ENCODE measurements around the gene NLK. TPM values are rescaled to one million over a fixed set of nuclear protein-coding genes. Genes with fewer than 3 reads are reported as not detected.

Gene NLK
- total RNA-seq, 1 experiment from 2014 or later = 40.3 TPM

DNA sequence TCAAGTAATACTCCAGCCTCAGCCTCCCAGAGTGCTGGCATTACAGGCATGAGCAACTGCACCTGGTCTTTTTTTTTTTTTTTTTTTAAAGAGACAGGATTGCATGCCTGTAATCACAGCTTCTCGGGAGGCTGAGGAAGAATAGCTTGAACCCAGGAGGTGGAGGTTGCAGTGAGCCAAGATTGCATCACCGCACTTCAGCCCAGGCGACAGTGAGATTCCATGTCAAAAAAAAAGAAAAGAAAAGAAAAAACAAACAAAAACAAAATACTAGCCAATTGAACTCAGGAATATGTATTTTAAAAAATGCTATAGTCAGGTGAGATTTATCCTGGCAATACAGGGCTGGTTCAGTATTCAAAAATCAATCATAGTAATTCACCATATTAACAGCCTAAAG lies 158.8 kb downstream of the NLK start:
- Mint-ChIP-seq H3K36me3 (no peaks in the 10 kb centered on the region; the same call in 1 of the 2 replicates), H3K9me3 (no peaks in the 10 kb centered on the region), H3K27ac (no peak overlapping the region), H3K4me1 (no peaks in the 10 kb centered on the region), H3K27me3 (ENCODE audit: low read depth) (no peaks in the 10 kb centered on the region), H3K4me3 (no peak overlapping the region)
- ATAC-seq (no peak), DNase-seq (ENCODE audit: low spot score) (no peak)
- CTCF ChIA-PET = interaction anchor here (1.3 to 1.7 kb wide), 3 partner anchors 50 to 307 kb away, joined by 3 to 11 read pairs (median 3); no protein-coding TSS in a partner anchor
- TF ChIP-seq NFE2L1 (CRISPR knock-in tag; IDR thresholded peaks at IDR 0.05) = no peak
- TF ChIP-seq, protein P1, sequence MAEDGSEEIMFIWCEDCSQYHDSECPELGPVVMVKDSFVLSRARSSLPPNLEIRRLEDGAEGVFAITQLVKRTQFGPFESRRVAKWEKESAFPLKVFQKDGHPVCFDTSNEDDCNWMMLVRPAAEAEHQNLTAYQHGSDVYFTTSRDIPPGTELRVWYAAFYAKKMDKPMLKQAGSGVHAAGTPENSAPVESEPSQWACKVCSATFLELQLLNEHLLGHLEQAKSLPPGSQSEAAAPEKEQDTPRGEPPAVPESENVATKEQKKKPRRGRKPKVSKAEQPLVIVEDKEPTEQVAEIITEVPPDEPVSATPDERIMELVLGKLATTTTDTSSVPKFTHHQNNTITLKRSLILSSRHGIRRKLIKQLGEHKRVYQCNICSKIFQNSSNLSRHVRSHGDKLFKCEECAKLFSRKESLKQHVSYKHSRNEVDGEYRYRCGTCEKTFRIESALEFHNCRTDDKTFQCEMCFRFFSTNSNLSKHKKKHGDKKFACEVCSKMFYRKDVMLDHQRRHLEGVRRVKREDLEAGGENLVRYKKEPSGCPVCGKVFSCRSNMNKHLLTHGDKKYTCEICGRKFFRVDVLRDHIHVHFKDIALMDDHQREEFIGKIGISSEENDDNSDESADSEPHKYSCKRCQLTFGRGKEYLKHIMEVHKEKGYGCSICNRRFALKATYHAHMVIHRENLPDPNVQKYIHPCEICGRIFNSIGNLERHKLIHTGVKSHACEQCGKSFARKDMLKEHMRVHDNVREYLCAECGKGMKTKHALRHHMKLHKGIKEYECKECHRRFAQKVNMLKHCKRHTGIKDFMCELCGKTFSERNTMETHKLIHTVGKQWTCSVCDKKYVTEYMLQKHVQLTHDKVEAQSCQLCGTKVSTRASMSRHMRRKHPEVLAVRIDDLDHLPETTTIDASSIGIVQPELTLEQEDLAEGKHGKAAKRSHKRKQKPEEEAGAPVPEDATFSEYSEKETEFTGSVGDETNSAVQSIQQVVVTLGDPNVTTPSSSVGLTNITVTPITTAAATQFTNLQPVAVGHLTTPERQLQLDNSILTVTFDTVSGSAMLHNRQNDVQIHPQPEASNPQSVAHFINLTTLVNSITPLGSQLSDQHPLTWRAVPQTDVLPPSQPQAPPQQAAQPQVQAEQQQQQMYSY (CRISPR knock-in tag; IDR thresholded peaks at IDR 0.05) = no peak
- TF ChIP-seq FOXK1 (CRISPR knock-in tag; IDR thresholded peaks at IDR 0.05) = no peak
- POLR2A ChIA-PET = no interaction called here

DNA sequence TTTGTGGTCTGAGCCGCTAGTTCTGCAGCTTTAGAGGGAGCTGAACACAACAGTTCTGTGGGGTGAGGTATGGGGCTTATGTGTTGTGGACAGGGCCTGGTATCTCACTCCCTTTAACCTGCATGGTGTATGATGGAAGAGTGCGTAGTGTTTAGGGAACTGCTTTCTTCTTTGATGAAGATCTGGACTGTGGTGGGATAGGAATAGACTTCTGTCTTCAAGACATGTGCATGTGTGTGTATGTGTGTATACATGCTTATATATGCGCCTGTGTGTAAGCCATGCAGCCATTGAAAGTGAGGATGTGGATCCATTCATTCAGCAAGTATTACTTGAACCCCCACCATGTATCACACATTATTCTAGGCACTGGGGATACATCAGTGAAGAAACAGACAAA lies 161.8 kb downstream of the NLK start:
- Mint-ChIP-seq H3K27me3 (ENCODE audit: low read depth) (no peaks in the 10 kb centered on the region), H3K27ac (no peak overlapping the region), H3K36me3 (peaks cover under 1% of the 10 kb centered on the region), H3K4me1 (no peaks in the 10 kb centered on the region), H3K9me3 (no peaks in the 10 kb centered on the region; the same call in 1 of the 2 replicates), H3K4me3 (no peak overlapping the region)
- no peak for DNase-seq (ENCODE audit: low spot score)
- CTCF ChIA-PET = interaction anchor here (1.0 kb wide), 1 partner anchor 23 kb away, joined by 3 read pairs; no protein-coding TSS in a partner anchor
- no peak for ATAC-seq
- POLR2A ChIA-PET = no interaction called here
- TF ChIP-seq TCF7 (CRISPR knock-in tag; IDR thresholded peaks at IDR 0.05; ENCODE audit: low read depth) (no peak), ZBTB21 (CRISPR knock-in tag; IDR thresholded peaks at IDR 0.05; ENCODE audit: borderline replicate concordance) (no peak), RELA (CRISPR knock-in tag; IDR thresholded peaks at IDR 0.05; ENCODE audit: borderline replicate concordance) (no peak), NFATC4 (CRISPR knock-in tag; IDR thresholded peaks at IDR 0.05) (no peak), ZNF263 (CRISPR knock-in tag; IDR thresholded peaks at IDR 0.05; ENCODE audit: low read depth) (no peak), GRHL2 (CRISPR knock-in tag; IDR thresholded peaks at IDR 0.05; ENCODE audit: insufficient replicate concordance, severe bottlenecking) (no peak), JUN (CRISPR knock-in tag; IDR thresholded peaks at IDR 0.05) (no peak)
- TF ChIP-seq, protein P1 (CRISPR knock-in tag; IDR thresholded peaks at IDR 0.05) = no peak
- TF ChIP-seq, protein P2, sequence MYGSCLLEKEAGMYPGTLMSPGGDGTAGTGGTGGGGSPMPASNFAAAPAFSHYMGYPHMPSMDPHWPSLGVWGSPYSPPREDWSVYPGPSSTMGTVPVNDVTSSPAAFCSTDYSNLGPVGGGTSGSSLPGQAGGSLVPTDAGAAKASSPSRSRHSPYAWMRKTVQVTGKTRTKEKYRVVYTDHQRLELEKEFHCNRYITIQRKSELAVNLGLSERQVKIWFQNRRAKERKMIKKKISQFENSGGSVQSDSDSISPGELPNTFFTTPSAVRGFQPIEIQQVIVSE (CRISPR knock-in tag; IDR thresholded peaks at IDR 0.05; ENCODE audit: borderline replicate concordance) = no peak
- TF ChIP-seq, protein P3, sequence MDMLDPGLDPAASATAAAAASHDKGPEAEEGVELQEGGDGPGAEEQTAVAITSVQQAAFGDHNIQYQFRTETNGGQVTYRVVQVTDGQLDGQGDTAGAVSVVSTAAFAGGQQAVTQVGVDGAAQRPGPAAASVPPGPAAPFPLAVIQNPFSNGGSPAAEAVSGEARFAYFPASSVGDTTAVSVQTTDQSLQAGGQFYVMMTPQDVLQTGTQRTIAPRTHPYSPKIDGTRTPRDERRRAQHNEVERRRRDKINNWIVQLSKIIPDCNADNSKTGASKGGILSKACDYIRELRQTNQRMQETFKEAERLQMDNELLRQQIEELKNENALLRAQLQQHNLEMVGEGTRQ (CRISPR knock-in tag; IDR thresholded peaks at IDR 0.05) = no peak
- TF ChIP-seq, protein P4, sequence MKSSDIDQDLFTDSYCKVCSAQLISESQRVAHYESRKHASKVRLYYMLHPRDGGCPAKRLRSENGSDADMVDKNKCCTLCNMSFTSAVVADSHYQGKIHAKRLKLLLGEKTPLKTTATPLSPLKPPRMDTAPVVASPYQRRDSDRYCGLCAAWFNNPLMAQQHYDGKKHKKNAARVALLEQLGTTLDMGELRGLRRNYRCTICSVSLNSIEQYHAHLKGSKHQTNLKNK (CRISPR knock-in tag; IDR thresholded peaks at IDR 0.05) = no peak
- TF ChIP-seq, protein P5, sequence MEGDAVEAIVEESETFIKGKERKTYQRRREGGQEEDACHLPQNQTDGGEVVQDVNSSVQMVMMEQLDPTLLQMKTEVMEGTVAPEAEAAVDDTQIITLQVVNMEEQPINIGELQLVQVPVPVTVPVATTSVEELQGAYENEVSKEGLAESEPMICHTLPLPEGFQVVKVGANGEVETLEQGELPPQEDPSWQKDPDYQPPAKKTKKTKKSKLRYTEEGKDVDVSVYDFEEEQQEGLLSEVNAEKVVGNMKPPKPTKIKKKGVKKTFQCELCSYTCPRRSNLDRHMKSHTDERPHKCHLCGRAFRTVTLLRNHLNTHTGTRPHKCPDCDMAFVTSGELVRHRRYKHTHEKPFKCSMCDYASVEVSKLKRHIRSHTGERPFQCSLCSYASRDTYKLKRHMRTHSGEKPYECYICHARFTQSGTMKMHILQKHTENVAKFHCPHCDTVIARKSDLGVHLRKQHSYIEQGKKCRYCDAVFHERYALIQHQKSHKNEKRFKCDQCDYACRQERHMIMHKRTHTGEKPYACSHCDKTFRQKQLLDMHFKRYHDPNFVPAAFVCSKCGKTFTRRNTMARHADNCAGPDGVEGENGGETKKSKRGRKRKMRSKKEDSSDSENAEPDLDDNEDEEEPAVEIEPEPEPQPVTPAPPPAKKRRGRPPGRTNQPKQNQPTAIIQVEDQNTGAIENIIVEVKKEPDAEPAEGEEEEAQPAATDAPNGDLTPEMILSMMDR (IDR thresholded peaks at IDR 0.05) = no peak
- TF ChIP-seq, protein P6, sequence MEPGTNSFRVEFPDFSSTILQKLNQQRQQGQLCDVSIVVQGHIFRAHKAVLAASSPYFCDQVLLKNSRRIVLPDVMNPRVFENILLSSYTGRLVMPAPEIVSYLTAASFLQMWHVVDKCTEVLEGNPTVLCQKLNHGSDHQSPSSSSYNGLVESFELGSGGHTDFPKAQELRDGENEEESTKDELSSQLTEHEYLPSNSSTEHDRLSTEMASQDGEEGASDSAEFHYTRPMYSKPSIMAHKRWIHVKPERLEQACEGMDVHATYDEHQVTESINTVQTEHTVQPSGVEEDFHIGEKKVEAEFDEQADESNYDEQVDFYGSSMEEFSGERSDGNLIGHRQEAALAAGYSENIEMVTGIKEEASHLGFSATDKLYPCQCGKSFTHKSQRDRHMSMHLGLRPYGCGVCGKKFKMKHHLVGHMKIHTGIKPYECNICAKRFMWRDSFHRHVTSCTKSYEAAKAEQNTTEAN (CRISPR knock-in tag; IDR thresholded peaks at IDR 0.05) = no peak
